Testis (tissue), 3 donors: Measurements from ENCODE around the gene TTL. TPM values are rescaled to one million over a fixed set of nuclear protein-coding genes. Genes with fewer than 3 reads are reported as not detected.
"Not testable (repeated sequence)": the region's sequence is repeated elsewhere in the genome, so short reads cannot be mapped to it uniquely, and the experiment has no call there.

Experiments
- DNase-seq: peaks from one replicate; pipeline ENCODE4 v3.0.0-alpha.2; 2019
- H3K27ac ChIP-seq, 2 donors: fragments of 200-600 bp; sonication (generic); one replicate each; pipeline ENCODE4 v1.5.1; 2019
- H3K27me3 ChIP-seq: fragments of 200-600 bp; sonication (generic); one replicate; pipeline ENCODE4 v1.5.1; 2019
- H3K36me3 ChIP-seq: fragments of 200-600 bp; sonication (generic); one replicate; pipeline ENCODE4 v1.5.1; 2017; ENCODE audit warnings: low read depth; ENCODE audit errors: missing control alignments
- H3K4me1 ChIP-seq: fragments of 200-600 bp; sonication (generic); one replicate; pipeline ENCODE4 v1.5.1; 2019
- H3K4me3 ChIP-seq, 2 donors: fragments of 200-600 bp; sonication (generic); one replicate each; pipeline ENCODE4 v1.5.1; 2017 to 2019
- H3K9me3 ChIP-seq: fragments of 200-600 bp; sonication (generic); one replicate; pipeline ENCODE4 v1.5.1; 2017
- CTCF ChIP-seq, 3 experiments: fragments of 450-650 bp in 2 of 3; fragments of 200-600 bp in 1 of 3; sonication (generic) in 1 of 3; IDR thresholded peaks; one replicate each; pipeline ENCODE4 v1.5.1; 2016 to 2019; ENCODE audit warnings: antibody characterized with exemption in 3 of 3, mild to moderate bottlenecking in 2 of 3, moderate library complexity in 1 of 3
- POLR2A ChIP-seq: fragments of 450-650 bp; IDR thresholded peaks from one replicate; pipeline ENCODE4 v1.6.1; 2017; ENCODE audit warnings: antibody characterized with exemption, mild to moderate bottlenecking, moderate library complexity
- WGBS, 2 donors: methylation state at CpG; one replicate each; pipeline ENCODE4 v1.1.5; 2018; 5-methylcytosine and 5-hydroxymethylcytosine counted together
- intact Hi-C: fragments of 100-400 bp; cut with DNase I; formaldehyde crosslinking; loops from one replicate; pipeline ENCODE4 v1.15.1; 2023; ENCODE audit warnings: low total_unique reads
- polyA plus RNA-seq: library from polyadenylated mRNA; stranded (reverse); fragments of 350-450 nt; fragmentation: Illumina TruSeq; extraction: RNeasy Lipid Tissue Mini Kit (QIAGEN cat#74804); gene quantifications from one replicate; pipeline ENCODE4 v1.2.3, GENCODE V29; 2014; ENCODE audit warnings: low read depth, low replicate concordance; ENCODE audit not compliant: insufficient read depth
- total RNA-seq, 2 donors: library from RNA; depleted of rRNA; stranded (reverse); fragments of >200 nt; gene quantifications; one replicate each; pipeline ENCODE4 v1.2.3, GENCODE V29; 2016

Gene TTL
- total and polyA plus RNA-seq, 3 donors from 2014 or later: 11.4 to 14.3 (median 12.2) TPM

GRCh38 chr2:112528541-112528940 is 46.6 kb downstream of the TTL start:
- no peaks in the 10 kb centered on the region for H3K27me3 ChIP-seq
- H3K4me3 ChIP-seq: no peak overlapping the region
- WGBS, 2 donors: 83 to 94% methylated on average over 5 of the region's 5 CpGs
- intact Hi-C loops: no loop called here
- H3K9me3 ChIP-seq: no peaks in the 10 kb centered on the region
- no peak for DNase-seq
- H3K36me3 ChIP-seq: no peaks in the 10 kb centered on the region
- TF ChIP-seq CTCF (IDR thresholded peaks at IDR 0.05): no peak
- no peak for TF ChIP-seq POLR2A
- H3K4me1 ChIP-seq: peaks cover 2% of the 10 kb centered on the region
- no peak overlapping the region for H3K27ac ChIP-seq

- no peaks in the 10 kb centered on the region for H3K36me3 ChIP-seq
- no peaks in the 10 kb centered on the region for H3K9me3 ChIP-seq
- WGBS, 2 donors: 85 to 88% methylated on average over 4 of the region's 4 CpGs
- H3K27me3 ChIP-seq: no peaks in the 10 kb centered on the region
- no peak for DNase-seq
- H3K4me3 ChIP-seq: no peak overlapping the region
- no peak for TF ChIP-seq POLR2A
- no peak for TF ChIP-seq CTCF (IDR thresholded peaks at IDR 0.05)
- H3K27ac ChIP-seq: no peak overlapping the region
- peaks cover 2% of the 10 kb centered on the region for H3K4me1 ChIP-seq
- intact Hi-C loops: no loop called here
These were observed 47.8 kb downstream of the TTL start for GRCh38 chr2:112529757-112530156.

GRCh38 chr2:112530728-112531127 is 48.8 kb downstream of the TTL start:
- DNase-seq: no peak
- Histone ChIP-seq H3K9me3 (no peaks in the 10 kb centered on the region), H3K27me3 (no peaks in the 10 kb centered on the region), H3K36me3 (no peaks in the 10 kb centered on the region), H3K4me3 (no peak overlapping the region), H3K4me1 (peaks cover 2% of the 10 kb centered on the region), H3K27ac (no peak overlapping the region)
- intact Hi-C loops: no loop called here
- WGBS, 2 donors: 95% methylated on average over 4 of the region's 4 CpGs
- TF ChIP-seq CTCF (IDR thresholded peaks at IDR 0.05) (no peak), POLR2A (no peak)

- no peaks in the 10 kb centered on the region for H3K27me3 ChIP-seq
- no peak for DNase-seq
- H3K4me1 ChIP-seq: no peaks in the 10 kb centered on the region
- TF ChIP-seq CTCF (IDR thresholded peaks at IDR 0.05) (no peak), POLR2A (no peak)
- H3K9me3 ChIP-seq: no peaks in the 10 kb centered on the region
- intact Hi-C loops: no loop called here
- WGBS, 2 donors: 70 to 79% methylated on average over 1 of the region's 1 CpG
- H3K4me3 ChIP-seq: no peak overlapping the region
- H3K27ac ChIP-seq: no peak overlapping the region
- H3K36me3 ChIP-seq: no peaks in the 10 kb centered on the region
These were observed 52.9 kb downstream of the TTL start for GRCh38 chr2:112534826-112535225.

- H3K27me3 ChIP-seq, intact Hi-C loops, H3K4me3 ChIP-seq, DNase-seq, H3K4me1 ChIP-seq, H3K9me3 ChIP-seq, H3K36me3 ChIP-seq, H3K27ac ChIP-seq: not testable (repeated sequence)
These were observed 54.7 kb downstream of the TTL start for GRCh38 chr2:112536665-112537064.
